Lower lobe of right lung (tissue), 2 donors: ENCODE results near the gene CBX1. TPM values are rescaled to one million over a fixed set of nuclear protein-coding genes. Genes with fewer than 3 reads are reported as not detected.
A peak's percentile ranks its signal among the peaks of the same experiment; 100 is the strongest.

ENCODE experiments used
- ATAC-seq, 2 donors: fragments of 200-7000 bp; cut with Tn5 transposase; one replicate each; pipeline ENCODE4 v1.9.1; 2020 to 2022; ENCODE audit warnings: mild to moderate bottlenecking in 2 of 2, moderate library complexity in 2 of 2
- DNase-seq: peaks from one replicate; pipeline ENCODE4 v3.0.0-alpha.2; 2020
- H3K27ac ChIP-seq: fragments of 200-600 bp; one replicate; pipeline ENCODE4 v1.8.0; 2022
- H3K27me3 ChIP-seq: fragments of 200-600 bp; one replicate; pipeline ENCODE4 v1.8.0; 2022; ENCODE audit warnings: low read depth
- H3K36me3 ChIP-seq: fragments of 200-600 bp; one replicate; pipeline ENCODE4 v1.8.0; 2022; ENCODE audit warnings: mild to moderate bottlenecking
- H3K4me1 ChIP-seq: fragments of 200-600 bp; one replicate; pipeline ENCODE4 v1.8.0; 2022
- H3K4me3 ChIP-seq: fragments of 200-600 bp; one replicate; pipeline ENCODE4 v1.8.0; 2022; ENCODE audit warnings: mild to moderate bottlenecking
- H3K9me3 ChIP-seq: fragments of 200-600 bp; one replicate; pipeline ENCODE4 v1.8.0; 2022
- intact Hi-C: fragments of 100-400 bp; cut with DNase I; formaldehyde crosslinking; loops from one replicate; pipeline ENCODE4 v1.11.0; 2022
- total RNA-seq: library from RNA; stranded (reverse); fragmentation: NEBNext Ultra II Directional; extraction: Animal tissue kit (Norgen Biotek cat#: 25700); gene quantifications from one replicate; pipeline ENCODE4 v1.2.1, GENCODE V29; 2021
- TF ChIP-seq, protein P1 (sequence below): fragments of 200-600 bp; IDR thresholded peaks from one replicate; pipeline ENCODE4 v1.8.0; 2022; ENCODE audit warnings: antibody characterized with exemption, mild to moderate bottlenecking
- donor health status: DM: no; HTN: yes; CAD: no; lungs with severe emphysema.

Gene CBX1
- total RNA-seq, 1 donor from 2014 or later = 30.7 TPM

DNA sequence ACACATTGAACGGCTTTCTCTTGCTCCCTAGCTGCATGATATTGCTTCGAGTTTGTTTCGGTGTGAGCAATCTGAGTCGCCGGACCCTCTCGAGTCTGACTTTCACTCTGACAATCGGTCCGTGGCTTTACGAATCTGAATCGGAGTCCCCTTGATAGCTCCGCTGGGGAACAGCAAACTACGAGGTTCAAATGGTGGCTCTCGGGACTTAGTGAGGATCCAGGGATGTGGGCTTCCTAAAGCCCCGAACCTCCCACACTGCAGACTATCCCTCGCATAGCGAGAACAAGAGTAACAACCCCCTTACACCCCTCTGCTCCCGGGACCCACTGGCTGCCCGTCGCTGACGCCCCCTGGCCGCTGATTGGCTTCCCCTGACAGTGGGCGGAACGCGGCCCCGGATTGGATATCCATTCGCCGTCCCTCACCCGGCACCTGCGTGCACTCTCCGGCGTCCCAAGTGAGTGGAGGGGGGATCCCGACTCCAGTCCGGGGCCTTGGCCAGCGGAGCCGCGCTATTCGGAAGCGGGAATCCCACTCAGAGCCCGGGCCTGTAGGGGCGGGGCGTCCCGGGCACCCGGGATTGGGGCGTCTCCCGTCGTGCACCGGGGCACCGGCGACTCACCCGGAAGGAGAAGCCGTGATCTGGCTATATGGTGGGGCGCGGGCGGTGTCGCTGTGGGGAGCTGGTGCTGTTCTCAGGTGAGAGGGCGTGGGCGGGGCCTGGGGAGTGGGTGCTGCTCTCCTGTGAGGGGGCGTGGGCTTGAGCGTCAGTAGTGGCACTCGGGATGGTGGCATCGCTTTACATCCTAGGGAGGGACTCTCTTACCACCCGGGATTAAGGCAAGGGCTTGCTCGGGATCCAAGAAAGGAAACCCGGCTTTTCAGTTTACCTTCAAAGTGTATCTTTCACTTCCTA is 6.1 kb upstream of the CBX1 start, which contains the start of gene SNX11:
TSS of gene SNX11 (plus strand) at position 630 of the 919 bp plus-strand sequence. CDS start 4,278 bp downstream, outside the sequence.
- Histone ChIP-seq H3K4me1 (peaks cover 27% of the 10 kb centered on the region), H3K4me3 (peak within 1 kb of the TSS; percentile 94), H3K36me3 (no peaks in the 10 kb centered on the region), H3K27me3 (no peaks in the 10 kb centered on the region), H3K9me3 (no peaks in the 10 kb centered on the region), H3K27ac (peak within 1 kb of the TSS; percentile 96)
- TF ChIP-seq, protein P1, sequence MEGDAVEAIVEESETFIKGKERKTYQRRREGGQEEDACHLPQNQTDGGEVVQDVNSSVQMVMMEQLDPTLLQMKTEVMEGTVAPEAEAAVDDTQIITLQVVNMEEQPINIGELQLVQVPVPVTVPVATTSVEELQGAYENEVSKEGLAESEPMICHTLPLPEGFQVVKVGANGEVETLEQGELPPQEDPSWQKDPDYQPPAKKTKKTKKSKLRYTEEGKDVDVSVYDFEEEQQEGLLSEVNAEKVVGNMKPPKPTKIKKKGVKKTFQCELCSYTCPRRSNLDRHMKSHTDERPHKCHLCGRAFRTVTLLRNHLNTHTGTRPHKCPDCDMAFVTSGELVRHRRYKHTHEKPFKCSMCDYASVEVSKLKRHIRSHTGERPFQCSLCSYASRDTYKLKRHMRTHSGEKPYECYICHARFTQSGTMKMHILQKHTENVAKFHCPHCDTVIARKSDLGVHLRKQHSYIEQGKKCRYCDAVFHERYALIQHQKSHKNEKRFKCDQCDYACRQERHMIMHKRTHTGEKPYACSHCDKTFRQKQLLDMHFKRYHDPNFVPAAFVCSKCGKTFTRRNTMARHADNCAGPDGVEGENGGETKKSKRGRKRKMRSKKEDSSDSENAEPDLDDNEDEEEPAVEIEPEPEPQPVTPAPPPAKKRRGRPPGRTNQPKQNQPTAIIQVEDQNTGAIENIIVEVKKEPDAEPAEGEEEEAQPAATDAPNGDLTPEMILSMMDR = peak; percentile 24
- ATAC-seq (peak; percentile 98 to 99), DNase-seq (peak; percentile 95)
- intact Hi-C loops = no loop called here

DNA sequence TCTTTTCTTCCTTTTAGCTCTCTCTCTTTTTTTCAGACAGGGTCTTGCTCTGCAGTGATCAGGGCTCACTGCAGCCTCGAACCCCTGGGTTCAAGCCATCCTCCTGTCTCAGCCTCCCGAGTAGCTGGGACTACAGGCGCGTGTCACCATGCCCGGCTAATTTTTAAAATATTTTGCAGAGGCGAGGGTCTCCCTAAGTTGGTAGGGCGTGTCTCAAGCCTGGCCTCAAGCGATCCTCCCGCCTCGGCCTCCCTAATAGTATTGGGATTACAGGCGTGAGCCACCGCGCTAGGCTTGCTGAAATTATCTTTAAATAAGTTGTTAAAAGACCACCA is 5.5 kb upstream of the CBX1 start:
- H3K36me3 ChIP-seq = no peaks in the 10 kb centered on the region
- H3K27me3 ChIP-seq = no peaks in the 10 kb centered on the region
- DNase-seq (no peak), ATAC-seq (no peak)
- TF ChIP-seq, protein P1 = no peak
- intact Hi-C loops = no loop called here
- H3K4me1 ChIP-seq = peaks cover 27% of the 10 kb centered on the region
- peak overlapping the region; percentile 96 for H3K27ac ChIP-seq
- peak overlapping the region; percentile 94 for H3K4me3 ChIP-seq
- H3K9me3 ChIP-seq = no peaks in the 10 kb centered on the region

DNA sequence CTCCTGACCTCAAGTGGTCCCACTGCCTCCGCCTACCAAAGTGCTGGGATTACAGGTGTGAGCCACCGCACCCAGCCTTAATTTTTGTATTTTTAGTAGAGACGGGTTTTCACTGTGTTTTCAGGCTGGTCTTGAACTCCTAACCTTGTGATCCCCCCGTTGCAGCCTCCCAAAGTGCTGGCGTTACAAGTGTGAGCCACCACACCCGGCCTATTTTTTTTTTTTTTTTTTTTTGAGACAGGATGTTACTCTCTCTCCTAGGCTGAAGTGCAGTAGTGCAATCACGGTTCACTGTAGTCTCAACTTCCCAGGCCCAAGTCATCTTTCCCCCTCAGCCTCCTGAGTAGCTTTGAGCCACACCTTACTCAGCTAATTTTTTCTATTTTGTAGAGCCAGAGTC is 3.2 kb upstream of the CBX1 start:
- no peak overlapping the region for H3K4me3 ChIP-seq
- H3K27ac ChIP-seq = no peak overlapping the region
- H3K27me3 ChIP-seq = no peaks in the 10 kb centered on the region
- no peak for DNase-seq
- peaks cover 30% of the 10 kb centered on the region for H3K4me1 ChIP-seq
- H3K36me3 ChIP-seq = no peaks in the 10 kb centered on the region
- H3K9me3 ChIP-seq = no peaks in the 10 kb centered on the region
- no peak for ATAC-seq
- TF ChIP-seq, protein P1 = no peak
- intact Hi-C loops = no loop called here

DNA sequence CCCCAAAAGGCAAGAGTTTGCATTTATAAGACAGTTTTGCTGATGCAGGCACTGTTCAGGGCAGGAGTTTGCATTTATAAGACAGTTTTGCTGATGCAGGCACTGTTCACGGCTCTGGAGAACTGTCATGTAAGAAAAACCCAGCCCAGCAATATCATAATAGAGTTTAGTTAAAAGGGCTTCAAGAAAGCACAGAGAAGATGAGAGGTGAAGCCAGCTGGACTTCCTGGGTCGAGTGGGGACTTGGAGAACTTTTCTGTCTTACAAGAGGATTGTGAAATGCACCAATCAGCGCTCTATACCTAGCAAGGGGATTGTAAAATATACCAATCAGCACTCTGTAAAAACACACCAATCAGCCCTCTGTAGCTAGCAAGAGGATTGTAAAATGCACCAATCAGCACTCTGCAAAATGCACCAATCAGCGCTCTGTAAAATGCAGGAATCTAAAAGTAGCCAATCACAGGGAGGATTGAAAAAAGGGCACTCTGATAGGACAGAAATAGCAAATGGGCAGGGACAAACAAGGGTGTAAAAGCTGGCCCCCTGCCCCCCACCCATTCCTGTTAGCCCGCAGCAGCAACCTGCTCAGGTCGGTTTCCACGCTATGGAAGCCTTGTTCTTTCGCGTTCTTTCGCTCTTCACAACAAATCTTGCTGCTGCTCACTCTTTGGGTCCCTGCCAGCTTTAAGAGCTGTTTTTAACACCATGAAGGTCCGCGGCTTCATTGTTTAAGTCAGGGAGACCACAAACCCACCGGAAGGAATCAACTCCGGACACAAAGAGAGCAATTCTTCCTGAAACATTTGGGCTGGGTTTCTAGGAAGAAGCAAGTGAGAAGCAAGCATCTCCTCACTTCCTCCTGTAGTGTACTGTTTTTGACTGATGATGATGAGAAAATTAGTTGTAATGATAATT is 1.8 kb upstream of the CBX1 start:
- ATAC-seq = no peak
- DNase-seq = no peak
- Histone ChIP-seq H3K9me3 (no peaks in the 10 kb centered on the region), H3K27me3 (no peaks in the 10 kb centered on the region), H3K36me3 (no peaks in the 10 kb centered on the region), H3K4me3 (no peak overlapping the region), H3K4me1 (peaks cover 17% of the 10 kb centered on the region), H3K27ac (no peak overlapping the region)
- intact Hi-C loops = no loop called here
- TF ChIP-seq, protein P1 = no peak

DNA sequence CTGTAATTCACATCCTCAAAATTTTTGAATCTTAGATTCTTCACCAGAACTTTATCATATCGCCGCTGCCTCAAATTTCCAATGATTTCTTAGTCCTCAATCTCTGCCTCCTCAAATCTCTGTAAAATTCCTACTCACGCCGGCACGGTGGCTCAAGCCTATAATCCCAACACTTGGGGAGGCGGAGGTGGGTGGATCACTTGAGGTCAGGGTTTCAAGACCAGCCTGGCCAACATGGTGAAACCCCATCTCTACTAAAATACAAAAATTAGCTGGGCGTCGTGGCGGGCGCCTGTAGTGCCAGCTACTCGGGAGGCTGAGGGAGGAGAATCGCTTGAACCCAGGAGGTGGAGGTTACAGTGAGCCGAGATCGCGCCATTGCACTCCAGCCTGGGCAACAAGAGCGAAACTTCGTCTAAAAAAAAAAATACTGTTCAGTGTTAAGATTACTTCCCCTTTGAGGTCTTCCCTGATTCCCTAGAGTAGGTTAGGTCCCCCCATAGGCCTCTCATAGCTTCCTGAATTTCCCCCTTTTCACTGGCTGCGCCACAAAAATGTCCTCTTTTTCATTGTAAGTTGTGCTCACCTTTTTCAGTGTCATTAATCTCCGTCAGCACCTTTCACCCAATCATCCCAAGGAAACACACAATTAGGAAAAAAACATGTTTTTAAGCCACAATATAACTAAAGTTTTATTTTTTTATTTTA is 919 bp upstream of the CBX1 start:
- intact Hi-C loops = no loop called here
- Histone ChIP-seq H3K4me1 (peaks cover 17% of the 10 kb centered on the region), H3K4me3 (peak overlapping the region; percentile 94), H3K9me3 (no peaks in the 10 kb centered on the region), H3K36me3 (no peaks in the 10 kb centered on the region), H3K27ac (no peak overlapping the region), H3K27me3 (no peaks in the 10 kb centered on the region)
- ATAC-seq = no peak
- no peak for DNase-seq
- TF ChIP-seq, protein P1 = no peak
